SK-N-SH treated with all-trans-retinoic acid at 6 μM for 48 hours (cell line): Measurements from ENCODE around the gene ZGLP1.
"Not testable (repeated sequence)": the region's sequence is repeated elsewhere in the genome, so short reads cannot be mapped to it uniquely, and the experiment has no call there.

ENCODE experiments used
- ATAC-seq: fragments of 200-7000 bp; cut with Tn5 transposase; 3 replicates; pipeline ENCODE4 v1.9.1; 2020; ENCODE audit warnings: mild to moderate bottlenecking, moderate library complexity
- ARNTL ChIP-seq: fragments of 450-650 bp; formaldehyde crosslinking; IDR thresholded peaks from 2 replicates; pipeline ENCODE4 v1.5.0; 2020; ENCODE audit warnings: low read depth, mild to moderate bottlenecking, moderate library complexity, borderline replicate concordance
- BACH2 ChIP-seq: fragments of 250-450 bp; sonication (Bioruptor Pico); IDR thresholded peaks from 2 replicates; pipeline ENCODE4 v1.9.0; 2021; ENCODE audit warnings: mild to moderate bottlenecking, borderline replicate concordance
- CSDC2 ChIP-seq: fragments of 250-450 bp; sonication (Bioruptor Pico); IDR thresholded peaks from 2 replicates; pipeline ENCODE4 v1.5.0; 2020; ENCODE audit warnings: mild to moderate bottlenecking, moderate library complexity
- ESRRG ChIP-seq: fragments of 250-450 bp; sonication (Bioruptor Pico); IDR thresholded peaks from 2 replicates; pipeline ENCODE4 v1.6.1; 2021; ENCODE audit warnings: mild to moderate bottlenecking
- GLIS3 ChIP-seq: fragments of 250-450 bp; sonication (Bioruptor Pico); IDR thresholded peaks from 2 replicates; pipeline ENCODE4 v1.5.0; 2020; ENCODE audit warnings: mild to moderate bottlenecking, moderate library complexity
- ISL1 ChIP-seq: fragments of 250-450 bp; sonication (Bioruptor Pico); IDR thresholded peaks from 2 replicates; pipeline ENCODE4 v2.1.2; 2022; ENCODE audit warnings: mild to moderate bottlenecking, moderate library complexity
- OSR1 ChIP-seq: fragments of 250-450 bp; sonication (Bioruptor Pico); IDR thresholded peaks from 2 replicates; pipeline ENCODE4 v1.8.0; 2022; ENCODE audit warnings: moderate library complexity, mild to moderate bottlenecking, inconsistent platforms
- SNAI2 ChIP-seq: fragments of 250-450 bp; sonication (Bioruptor Pico); IDR thresholded peaks from 2 replicates; pipeline ENCODE4 v1.5.0; 2020; ENCODE audit warnings: mild to moderate bottlenecking, moderate library complexity
- TCF4 ChIP-seq: fragments of 250-450 bp; sonication (Bioruptor Pico); IDR thresholded peaks from 2 replicates; pipeline ENCODE4 v1.8.0; 2021; ENCODE audit warnings: mild to moderate bottlenecking, moderate library complexity, borderline replicate concordance
- TOX ChIP-seq: fragments of 250-450 bp; sonication (Bioruptor Pico); IDR thresholded peaks from 2 replicates; pipeline ENCODE4 v1.8.0; 2021; ENCODE audit warnings: mild to moderate bottlenecking, moderate library complexity, borderline replicate concordance
- ZFP3 ChIP-seq: fragments of 250-450 bp; sonication (Bioruptor Pico); IDR thresholded peaks from 2 replicates; pipeline ENCODE4 v1.5.0; 2020; ENCODE audit warnings: mild to moderate bottlenecking, moderate library complexity
- ZFP30 ChIP-seq: fragments of 450-650 bp; formaldehyde crosslinking; IDR thresholded peaks from 2 replicates; pipeline ENCODE4 v1.5.0; 2022; ENCODE audit warnings: mild to moderate bottlenecking, moderate library complexity
- ZNF565 ChIP-seq: fragments of 450-650 bp; formaldehyde crosslinking; conservative IDR thresholded peaks from 2 replicates; pipeline ENCODE4 v1.5.0; 2020; ENCODE audit warnings: low read depth, mild to moderate bottlenecking, moderate library complexity
- ZNF70 ChIP-seq: fragments of 450-650 bp; formaldehyde crosslinking; IDR thresholded peaks from 2 replicates; pipeline ENCODE4 v1.5.0; 2020; ENCODE audit warnings: mild to moderate bottlenecking, moderate library complexity
- TF ChIP-seq, protein P1 (sequence below): fragments of 250-450 bp; sonication (Bioruptor Pico); IDR thresholded peaks from 2 replicates; pipeline ENCODE4 v1.8.0; 2020; ENCODE audit warnings: mild to moderate bottlenecking, moderate library complexity, borderline replicate concordance
- TF ChIP-seq, protein P2 (sequence below): fragments of 250-450 bp; sonication (Bioruptor Pico); IDR thresholded peaks from 2 replicates; pipeline ENCODE4 v1.5.1; 2020; ENCODE audit warnings: low read depth, mild to moderate bottlenecking, moderate library complexity
- TF ChIP-seq, protein P3 (sequence below): fragments of 250-450 bp; sonication (Bioruptor Pico); IDR thresholded peaks from 2 replicates; pipeline ENCODE4 v1.5.0; 2020; ENCODE audit warnings: mild to moderate bottlenecking, moderate library complexity
- TF ChIP-seq, protein P4 (sequence below): fragments of 250-450 bp; sonication (Bioruptor Pico); IDR thresholded peaks from 2 replicates; pipeline ENCODE4 v1.5.1; 2021; ENCODE audit warnings: mild to moderate bottlenecking, moderate library complexity

The ZGLP1 gene

DNA sequence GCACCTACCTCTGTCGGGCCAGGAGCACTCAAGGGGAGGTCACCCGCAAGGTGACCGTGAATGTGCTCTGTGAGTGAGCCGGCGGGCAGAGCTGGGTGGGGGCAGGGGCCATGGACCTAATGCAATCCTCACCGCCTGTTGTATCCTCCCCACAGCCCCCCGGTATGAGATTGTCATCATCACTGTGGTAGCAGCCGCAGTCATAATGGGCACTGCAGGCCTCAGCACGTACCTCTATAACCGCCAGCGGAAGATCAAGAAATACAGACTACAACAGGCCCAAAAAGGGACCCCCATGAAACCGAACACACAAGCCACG is 24.7 kb downstream of the ZGLP1 start (continued):
- TF ChIP-seq, protein P1, sequence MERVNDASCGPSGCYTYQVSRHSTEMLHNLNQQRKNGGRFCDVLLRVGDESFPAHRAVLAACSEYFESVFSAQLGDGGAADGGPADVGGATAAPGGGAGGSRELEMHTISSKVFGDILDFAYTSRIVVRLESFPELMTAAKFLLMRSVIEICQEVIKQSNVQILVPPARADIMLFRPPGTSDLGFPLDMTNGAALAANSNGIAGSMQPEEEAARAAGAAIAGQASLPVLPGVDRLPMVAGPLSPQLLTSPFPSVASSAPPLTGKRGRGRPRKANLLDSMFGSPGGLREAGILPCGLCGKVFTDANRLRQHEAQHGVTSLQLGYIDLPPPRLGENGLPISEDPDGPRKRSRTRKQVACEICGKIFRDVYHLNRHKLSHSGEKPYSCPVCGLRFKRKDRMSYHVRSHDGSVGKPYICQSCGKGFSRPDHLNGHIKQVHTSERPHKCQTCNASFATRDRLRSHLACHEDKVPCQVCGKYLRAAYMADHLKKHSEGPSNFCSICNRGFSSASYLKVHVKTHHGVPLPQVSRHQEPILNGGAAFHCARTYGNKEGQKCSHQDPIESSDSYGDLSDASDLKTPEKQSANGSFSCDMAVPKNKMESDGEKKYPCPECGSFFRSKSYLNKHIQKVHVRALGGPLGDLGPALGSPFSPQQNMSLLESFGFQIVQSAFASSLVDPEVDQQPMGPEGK (CRISPR knock-in tag): no peak
- TF ChIP-seq ZFP30 (CRISPR knock-in tag) (no peak), BACH2 (CRISPR knock-in tag) (no peak)

DNA sequence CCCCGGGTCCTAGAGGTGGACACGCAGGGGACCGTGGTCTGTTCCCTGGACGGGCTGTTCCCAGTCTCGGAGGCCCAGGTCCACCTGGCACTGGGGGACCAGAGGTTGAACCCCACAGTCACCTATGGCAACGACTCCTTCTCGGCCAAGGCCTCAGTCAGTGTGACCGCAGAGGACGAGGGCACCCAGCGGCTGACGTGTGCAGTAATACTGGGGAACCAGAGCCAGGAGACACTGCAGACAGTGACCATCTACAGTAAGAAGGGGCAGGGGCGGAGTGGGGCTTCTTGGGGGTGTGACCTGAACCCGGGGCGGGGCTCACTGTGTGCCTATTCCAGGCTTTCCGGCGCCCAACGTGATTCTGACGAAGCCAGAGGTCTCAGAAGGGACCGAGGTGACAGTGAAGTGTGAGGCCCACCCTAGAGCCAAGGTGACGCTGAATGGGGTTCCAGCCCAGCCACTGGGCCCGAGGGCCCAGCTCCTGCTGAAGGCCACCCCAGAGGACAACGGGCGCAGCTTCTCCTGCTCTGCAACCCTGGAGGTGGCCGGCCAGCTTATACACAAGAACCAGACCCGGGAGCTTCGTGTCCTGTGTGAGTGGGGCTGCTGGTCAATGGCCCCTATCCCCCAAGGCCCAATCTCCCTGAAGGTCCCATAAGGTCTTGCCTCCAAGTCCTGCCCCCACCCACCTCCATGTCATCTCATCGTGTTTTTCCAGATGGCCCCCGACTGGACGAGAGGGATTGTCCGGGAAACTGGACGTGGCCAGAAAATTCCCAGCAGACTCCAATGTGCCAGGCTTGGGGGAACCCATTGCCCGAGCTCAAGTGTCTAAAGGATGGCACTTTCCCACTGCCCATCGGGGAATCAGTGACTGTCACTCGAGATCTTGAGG is 25.3 kb downstream of the ZGLP1 start:
- ATAC-seq: no peak
- TF ChIP-seq ZNF565 (CRISPR knock-in tag) (no peak), SNAI2 (CRISPR knock-in tag) (no peak), ZFP3 (CRISPR knock-in tag) (no peak), ZNF70 (CRISPR knock-in tag) (no peak), GLIS3 (CRISPR knock-in tag) (no peak), ISL1 (CRISPR knock-in tag) (no peak), OSR1 (CRISPR knock-in tag) (no peak), CSDC2 (no peak), ESRRG (no peak), TOX (CRISPR knock-in tag) (no peak), TCF4 (no peak), ARNTL (CRISPR knock-in tag) (no peak), ZFP30 (CRISPR knock-in tag) (no peak)
- TF ChIP-seq, protein P2, sequence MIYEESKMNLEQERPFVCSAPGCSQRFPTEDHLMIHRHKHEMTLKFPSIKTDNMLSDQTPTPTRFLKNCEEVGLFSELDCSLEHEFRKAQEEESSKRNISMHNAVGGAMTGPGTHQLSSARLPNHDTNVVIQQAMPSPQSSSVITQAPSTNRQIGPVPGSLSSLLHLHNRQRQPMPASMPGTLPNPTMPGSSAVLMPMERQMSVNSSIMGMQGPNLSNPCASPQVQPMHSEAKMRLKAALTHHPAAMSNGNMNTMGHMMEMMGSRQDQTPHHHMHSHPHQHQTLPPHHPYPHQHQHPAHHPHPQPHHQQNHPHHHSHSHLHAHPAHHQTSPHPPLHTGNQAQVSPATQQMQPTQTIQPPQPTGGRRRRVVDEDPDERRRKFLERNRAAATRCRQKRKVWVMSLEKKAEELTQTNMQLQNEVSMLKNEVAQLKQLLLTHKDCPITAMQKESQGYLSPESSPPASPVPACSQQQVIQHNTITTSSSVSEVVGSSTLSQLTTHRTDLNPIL (CRISPR knock-in tag): no peak
- TF ChIP-seq, protein P1 (CRISPR knock-in tag): no peak
- TF ChIP-seq, protein P3, sequence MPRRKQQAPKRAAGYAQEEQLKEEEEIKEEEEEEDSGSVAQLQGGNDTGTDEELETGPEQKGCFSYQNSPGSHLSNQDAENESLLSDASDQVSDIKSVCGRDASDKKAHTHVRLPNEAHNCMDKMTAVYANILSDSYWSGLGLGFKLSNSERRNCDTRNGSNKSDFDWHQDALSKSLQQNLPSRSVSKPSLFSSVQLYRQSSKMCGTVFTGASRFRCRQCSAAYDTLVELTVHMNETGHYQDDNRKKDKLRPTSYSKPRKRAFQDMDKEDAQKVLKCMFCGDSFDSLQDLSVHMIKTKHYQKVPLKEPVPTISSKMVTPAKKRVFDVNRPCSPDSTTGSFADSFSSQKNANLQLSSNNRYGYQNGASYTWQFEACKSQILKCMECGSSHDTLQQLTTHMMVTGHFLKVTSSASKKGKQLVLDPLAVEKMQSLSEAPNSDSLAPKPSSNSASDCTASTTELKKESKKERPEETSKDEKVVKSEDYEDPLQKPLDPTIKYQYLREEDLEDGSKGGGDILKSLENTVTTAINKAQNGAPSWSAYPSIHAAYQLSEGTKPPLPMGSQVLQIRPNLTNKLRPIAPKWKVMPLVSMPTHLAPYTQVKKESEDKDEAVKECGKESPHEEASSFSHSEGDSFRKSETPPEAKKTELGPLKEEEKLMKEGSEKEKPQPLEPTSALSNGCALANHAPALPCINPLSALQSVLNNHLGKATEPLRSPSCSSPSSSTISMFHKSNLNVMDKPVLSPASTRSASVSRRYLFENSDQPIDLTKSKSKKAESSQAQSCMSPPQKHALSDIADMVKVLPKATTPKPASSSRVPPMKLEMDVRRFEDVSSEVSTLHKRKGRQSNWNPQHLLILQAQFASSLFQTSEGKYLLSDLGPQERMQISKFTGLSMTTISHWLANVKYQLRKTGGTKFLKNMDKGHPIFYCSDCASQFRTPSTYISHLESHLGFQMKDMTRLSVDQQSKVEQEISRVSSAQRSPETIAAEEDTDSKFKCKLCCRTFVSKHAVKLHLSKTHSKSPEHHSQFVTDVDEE (CRISPR knock-in tag): no peak
- TF ChIP-seq, protein P4, sequence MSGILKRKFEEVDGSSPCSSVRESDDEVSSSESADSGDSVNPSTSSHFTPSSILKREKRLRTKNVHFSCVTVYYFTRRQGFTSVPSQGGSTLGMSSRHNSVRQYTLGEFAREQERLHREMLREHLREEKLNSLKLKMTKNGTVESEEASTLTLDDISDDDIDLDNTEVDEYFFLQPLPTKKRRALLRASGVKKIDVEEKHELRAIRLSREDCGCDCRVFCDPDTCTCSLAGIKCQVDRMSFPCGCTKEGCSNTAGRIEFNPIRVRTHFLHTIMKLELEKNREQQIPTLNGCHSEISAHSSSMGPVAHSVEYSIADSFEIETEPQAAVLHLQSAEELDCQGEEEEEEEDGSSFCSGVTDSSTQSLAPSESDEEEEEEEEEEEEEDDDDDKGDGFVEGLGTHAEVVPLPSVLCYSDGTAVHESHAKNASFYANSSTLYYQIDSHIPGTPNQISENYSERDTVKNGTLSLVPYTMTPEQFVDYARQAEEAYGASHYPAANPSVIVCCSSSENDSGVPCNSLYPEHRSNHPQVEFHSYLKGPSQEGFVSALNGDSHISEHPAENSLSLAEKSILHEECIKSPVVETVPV (CRISPR knock-in tag): no peak

DNA sequence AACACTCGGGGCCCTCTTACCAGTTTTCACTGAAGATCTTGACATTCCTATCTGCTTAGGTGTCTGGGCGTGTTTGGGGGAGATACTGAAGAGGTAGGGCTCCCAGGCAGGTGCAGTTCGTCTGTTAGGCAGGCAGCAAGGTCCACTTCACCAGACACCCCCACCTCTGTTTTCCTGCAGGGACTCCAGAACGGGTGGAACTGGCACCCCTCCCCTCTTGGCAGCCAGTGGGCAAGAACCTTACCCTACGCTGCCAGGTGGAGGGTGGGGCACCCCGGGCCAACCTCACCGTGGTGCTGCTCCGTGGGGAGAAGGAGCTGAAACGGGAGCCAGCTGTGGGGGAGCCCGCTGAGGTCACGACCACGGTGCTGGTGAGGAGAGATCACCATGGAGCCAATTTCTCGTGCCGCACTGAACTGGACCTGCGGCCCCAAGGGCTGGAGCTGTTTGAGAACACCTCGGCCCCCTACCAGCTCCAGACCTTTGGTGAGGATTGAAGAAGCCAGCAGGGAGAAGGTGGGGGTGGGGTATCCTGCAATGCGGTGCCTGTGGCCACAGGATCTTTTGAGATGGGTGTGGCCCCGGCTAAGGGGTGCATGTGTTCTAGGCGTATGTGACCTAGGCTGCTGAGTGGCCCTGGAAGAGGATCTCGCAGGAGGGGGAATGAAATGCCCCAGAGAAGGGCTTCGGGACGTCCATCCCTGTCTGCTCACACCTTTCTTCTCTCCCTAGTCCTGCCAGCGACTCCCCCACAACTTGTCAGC is 26.1 kb downstream of the ZGLP1 start:
- ATAC-seq: no peak
- TF ChIP-seq, protein P2 (CRISPR knock-in tag): no peak
- TF ChIP-seq ZNF70 (CRISPR knock-in tag) (no peak), ZFP30 (CRISPR knock-in tag) (no peak), BACH2 (CRISPR knock-in tag) (no peak), ZFP3 (CRISPR knock-in tag) (no peak)
- TF ChIP-seq, protein P4 (CRISPR knock-in tag): no peak

DNA sequence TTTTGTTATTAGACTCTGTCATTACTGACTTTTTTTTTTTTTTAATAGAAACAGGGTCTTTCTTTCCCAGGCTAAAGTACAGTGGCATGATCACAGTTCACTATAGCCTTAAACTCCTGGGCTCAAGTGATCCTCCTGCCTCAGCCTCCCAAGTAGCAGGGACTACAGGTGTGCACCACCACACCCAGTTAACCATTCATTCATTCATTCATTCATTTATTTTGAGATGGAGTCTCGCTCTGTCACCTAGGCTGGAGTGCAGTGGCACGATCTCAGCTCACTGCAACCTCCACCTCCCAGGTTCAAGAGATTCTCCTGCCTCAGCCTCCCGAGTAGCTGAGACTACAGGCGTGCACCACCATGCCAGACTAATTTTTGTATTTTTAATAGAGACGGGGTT is 27.6 kb downstream of the ZGLP1 start:
- not testable (repeated sequence) for ATAC-seq
